Stimulated activated CD8-positive, alpha-beta memory T cell treated with anti-CD3 and anti-CD28 coated beads, Interleukin-15, amount 100 ng/mL, for 4 hours (primary cell): ENCODE results near the gene SYNE1.
"Not testable (repeated sequence)": the region's sequence is repeated elsewhere in the genome, so short reads cannot be mapped to it uniquely, and the experiment has no call there.

Experiments used
- DNase-seq, 2 donors: peaks; one replicate each; pipeline ENCODE4 v3.0.0-alpha.2; 2020; ENCODE audit warnings: low read depth in 2 of 2

Gene SYNE1

GRCh38 chr6:152614776-152615175 is 22.4 kb downstream of the SYNE1 start:
- not testable (repeated sequence) for DNase-seq

GRCh38 chr6:152609125-152609670 is 28.0 kb downstream of the SYNE1 start:
- no peak for DNase-seq

GRCh38 chr6:152605941-152606340 is 31.2 kb downstream of the SYNE1 start:
- DNase-seq, result no peak

GRCh38 chr6:152605342-152605741 is 31.8 kb downstream of the SYNE1 start:
- DNase-seq, result no peak

GRCh38 chr6:152603911-152604310 is 33.3 kb downstream of the SYNE1 start:
- DNase-seq, result no peak

GRCh38 chr6:152600022-152600421 is 37.1 kb downstream of the SYNE1 start:
- DNase-seq, result no peak

- no peak for DNase-seq
Measured at GRCh38 chr6:152598901-152599537, 38.1 kb downstream of the SYNE1 start.

GRCh38 chr6:152598421-152598820 is 38.7 kb downstream of the SYNE1 start:
- DNase-seq, result no peak

- DNase-seq, result no peak
Measured at GRCh38 chr6:152596726-152597125, 40.4 kb downstream of the SYNE1 start.

GRCh38 chr6:152595499-152595898 is 41.7 kb downstream of the SYNE1 start:
- DNase-seq, result no peak

- DNase-seq, result no peak
Measured at GRCh38 chr6:152594701-152595100, 42.5 kb downstream of the SYNE1 start.

GRCh38 chr6:152588456-152588855 is 48.7 kb downstream of the SYNE1 start:
- no peak for DNase-seq

- no peak for DNase-seq
Measured at GRCh38 chr6:152587473-152587872, 49.7 kb downstream of the SYNE1 start.

GRCh38 chr6:152585236-152585635 is 51.9 kb downstream of the SYNE1 start:
- DNase-seq, result no peak

GRCh38 chr6:152583888-152584287 is 53.3 kb downstream of the SYNE1 start:
- DNase-seq, result no peak

GRCh38 chr6:152576525-152576924 is 60.6 kb downstream of the SYNE1 start:
- DNase-seq, result no peak

GRCh38 chr6:152575621-152576150 is 61.5 kb downstream of the SYNE1 start:
- DNase-seq, result no peak

GRCh38 chr6:152575161-152575560 is 62.0 kb downstream of the SYNE1 start:
- no peak for DNase-seq

- no peak for DNase-seq
Measured at GRCh38 chr6:152573762-152574161, 63.4 kb downstream of the SYNE1 start.

- no peak for DNase-seq
Measured at GRCh38 chr6:152572338-152573088, 64.6 kb downstream of the SYNE1 start.

GRCh38 chr6:152571943-152572337 is 65.2 kb downstream of the SYNE1 start:
- DNase-seq, result no peak

GRCh38 chr6:152571089-152571488 is 66.1 kb downstream of the SYNE1 start:
- no peak for DNase-seq
